Measurements from ENCODE around the gene EEFSEC. TPM values are rescaled to one million over a fixed set of nuclear protein-coding genes. Genes with fewer than 3 reads are reported as not detected.

Gene EEFSEC
- total and polyA plus RNA-seq, 2 of the 4 experiments (the other 2 are of a cell fraction) = 4.5 to 9.3 TPM

DNA sequence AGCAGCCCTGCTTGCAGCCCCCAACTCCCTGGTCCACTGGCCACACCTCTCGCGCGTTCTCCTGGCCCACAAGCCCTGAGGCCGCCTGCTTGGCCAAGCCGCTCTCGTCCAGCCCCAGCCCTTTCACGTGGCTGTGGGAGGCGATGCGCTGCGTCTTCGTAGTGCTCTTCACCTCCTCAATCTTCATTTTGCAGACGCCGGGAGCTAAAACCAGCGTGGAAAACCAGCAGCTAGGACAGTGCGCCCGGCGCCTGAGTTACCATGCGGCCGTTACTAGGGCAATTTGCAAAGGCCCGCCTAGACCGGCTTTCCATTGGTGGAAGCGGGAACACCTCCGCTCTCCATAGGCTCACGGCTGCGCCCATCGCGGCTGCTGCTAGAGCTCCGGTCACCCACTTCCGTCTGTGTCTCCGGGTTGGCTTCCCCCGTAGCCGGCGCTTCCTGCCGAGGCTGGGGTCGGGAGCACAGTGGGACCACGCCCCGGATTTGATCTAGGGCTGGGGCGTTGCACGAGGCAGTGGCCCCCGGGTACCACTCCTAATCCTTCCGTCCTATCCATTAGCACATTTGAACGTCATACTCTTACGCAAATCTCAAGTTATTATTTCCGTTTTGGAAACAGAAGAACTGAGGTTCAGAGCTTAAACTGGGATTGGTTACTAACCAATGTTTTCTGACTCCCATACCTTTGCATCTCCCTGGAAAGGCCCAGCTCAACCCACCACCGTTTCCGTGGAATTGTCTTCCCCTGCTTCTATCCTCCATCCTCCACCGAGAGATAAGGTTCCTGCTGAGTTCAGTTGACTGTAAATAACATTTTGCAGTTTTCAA lies 29.5 kb upstream of the EEFSEC start, which contains the start of gene RUVBL1:
Gene RUVBL1, minus strand, starts transcription at position 275 of the 831 bp plus-strand sequence. Its CDS starts 88 bp downstream, at position 187.
- intact Hi-C loops (cut with micrococcal nuclease) = no loop called here
- peak within 1 kb of the TSS; percentile 94 for H2AK9ac ChIP-seq (replicated peaks; ENCODE audit: low read depth, low read length, poor library complexity)
- dilution Hi-C loops (cut with HindIII; ENCODE audit: low sequenced_read_pairs, unreplicated experiment) = no loop called here
- H3K4me3 ChIP-seq (ENCODE audit: insufficient read depth, low read depth, low read length) = peak within 1 kb of the TSS; percentile 86
- H3K4me2 ChIP-seq (ENCODE audit: low read depth, low read length) = peak within 1 kb of the TSS; percentile 86
- peak within 1 kb of the TSS; percentile 59; the same call in 1 of the 2 replicates for H3K56ac ChIP-seq (ENCODE audit: extremely low read depth, insufficient read depth, low read length)
- H4K20me1 ChIP-seq (ENCODE audit: insufficient read depth, low read length) = no peaks in the 10 kb centered on the region
- H3K18ac ChIP-seq (ENCODE audit: low read depth, low read length) = peak within 1 kb of the TSS; percentile 45
- WGBS, 2 experiments (ENCODE audit: extremely low coverage in 2 of 2, insufficient read length in 1 of 2) = 1% methylated on average over 14 of the region's 47 CpGs; no CpG with 5 or more reads in 1 of the 2 experiments
- H3K9me3 ChIP-seq (ENCODE audit: control insufficient read depth, insufficient read depth, low read length) = no peaks in the 10 kb centered on the region
- H4K8ac ChIP-seq (ENCODE audit: low read depth in 2 of 2, low read length in 2 of 2) = peak within 1 kb of the TSS; percentile 98 to 100
- peak; percentile 86 for TF ChIP-seq MAZ (IDR thresholded peaks at IDR 0.05; ENCODE audit: borderline replicate concordance, low read depth, low read length)
- peak; percentile 92 for TF ChIP-seq MXI1 (IDR thresholded peaks at IDR 0.05; ENCODE audit: borderline replicate concordance, low read depth, low read length)
- TF ChIP-seq RFX5 (IDR thresholded peaks at IDR 0.05; ENCODE audit: low read depth, low read length) = peak; percentile 78
- TF ChIP-seq CHD1 (IDR thresholded peaks at IDR 0.05; ENCODE audit: low read depth, low read length) = no peak
- TF ChIP-seq, protein P1, sequence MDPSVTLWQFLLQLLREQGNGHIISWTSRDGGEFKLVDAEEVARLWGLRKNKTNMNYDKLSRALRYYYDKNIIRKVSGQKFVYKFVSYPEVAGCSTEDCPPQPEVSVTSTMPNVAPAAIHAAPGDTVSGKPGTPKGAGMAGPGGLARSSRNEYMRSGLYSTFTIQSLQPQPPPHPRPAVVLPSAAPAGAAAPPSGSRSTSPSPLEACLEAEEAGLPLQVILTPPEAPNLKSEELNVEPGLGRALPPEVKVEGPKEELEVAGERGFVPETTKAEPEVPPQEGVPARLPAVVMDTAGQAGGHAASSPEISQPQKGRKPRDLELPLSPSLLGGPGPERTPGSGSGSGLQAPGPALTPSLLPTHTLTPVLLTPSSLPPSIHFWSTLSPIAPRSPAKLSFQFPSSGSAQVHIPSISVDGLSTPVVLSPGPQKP (IDR thresholded peaks at IDR 0.05; ENCODE audit: borderline replicate concordance, low read depth, low read length) = no peak
- no peak for TF ChIP-seq USF2 (IDR thresholded peaks at IDR 0.05; ENCODE audit: low read depth, low read length)
- peak; percentile 84 for TF ChIP-seq CEBPB (IDR thresholded peaks at IDR 0.05; ENCODE audit: low read depth, low read length)
- TF ChIP-seq POLR2A (IDR thresholded peaks at IDR 0.05; ENCODE audit: low read depth, low read length) = peak; percentile 33
- TF ChIP-seq BHLHE40 (IDR thresholded peaks at IDR 0.05; ENCODE audit: low read depth, low read length) = peak; percentile 23; the same call in 1 of the 2 replicates
- peak; percentile 82; the same call in 1 of the 2 replicates for TF ChIP-seq FOS (IDR thresholded peaks at IDR 0.05; ENCODE audit: low read depth, low read length)
- ChIA-PET CTCF (interaction anchor here (0.8 to 2.0 kb wide), 5 partner anchors 9 to 29 kb away, joined by 3 to 9 read pairs (median 4); no protein-coding TSS in a partner anchor), POLR2A (ENCODE audit: unreplicated experiment) (no interaction called here)
- H3K27me3 ChIP-seq (ENCODE audit: control insufficient read depth, insufficient read depth, low read length) = no peaks in the 10 kb centered on the region
- H2AK5ac ChIP-seq (ENCODE audit: low read depth, low read length) = peak within 1 kb of the TSS; percentile 79
- H3K27ac ChIP-seq (ENCODE audit: insufficient read depth, low read length) = peak within 1 kb of the TSS; percentile 62
- H4K91ac ChIP-seq (ENCODE audit: insufficient read depth, low read depth, low read length) = peak within 1 kb of the TSS; percentile 88
- peaks cover 16 to 30% of the 10 kb centered on the region in 2 experiments for H3K79me1 ChIP-seq (ENCODE audit: low read depth in 1 of 2, low read length in 2 of 2)
- no peaks in the 10 kb centered on the region for H3K4me1 ChIP-seq (ENCODE audit: control insufficient read depth, insufficient read depth, low read length)
- H2BK15ac ChIP-seq (ENCODE audit: low read depth, low read length) = 0 out of 3 replicates have a peak within 1 kb of the TSS, but pooled peaks have one; percentile 5
- H3K14ac ChIP-seq (replicated peaks; ENCODE audit: low read depth, low read length) = peak within 1 kb of the TSS; percentile 89
- DNase-seq = peak; percentile 96
- H2BK5ac ChIP-seq (ENCODE audit: low read depth, low read length, poor library complexity, severe bottlenecking) = peak within 1 kb of the TSS; percentile 22
- in situ Hi-C loops (cut with MboI; ENCODE audit: low sequenced_read_pairs) = loop anchor here (10.0 kb wide), 1 partner anchor 49 kb away; no protein-coding TSS in a partner anchor
- peak within 1 kb of the TSS; percentile 77 for H2BK120ac ChIP-seq (ENCODE audit: low read depth, low read length)
- peak within 1 kb of the TSS; percentile 92 for H3K4ac ChIP-seq (ENCODE audit: low read depth, low read length)
- H3K23ac ChIP-seq (ENCODE audit: low read depth, low read length) = peak within 1 kb of the TSS; percentile 88
- peak within 1 kb of the TSS; percentile 99 for H4K5ac ChIP-seq (ENCODE audit: low read depth, low read length)
- H3K36me3 ChIP-seq (ENCODE audit: control insufficient read depth, insufficient read depth, low read length) = no peaks in the 10 kb centered on the region
- H3K9ac ChIP-seq (ENCODE audit: low read depth, low read length) = peak within 1 kb of the TSS; percentile 82
- H2BK20ac ChIP-seq (ENCODE audit: low read depth, low read length) = 0 out of 2 replicates have a peak within 1 kb of the TSS, but pooled peaks have one; percentile 40
- no TSS peak for BruUV-seq (replicated peaks)
- H3K9me1 ChIP-seq (ENCODE audit: insufficient read depth, low read length) = peaks cover 10% of the 10 kb centered on the region
- H2AFZ ChIP-seq (replicated peaks; ENCODE audit: low read length, poor library complexity) = peak within 1 kb of the TSS; percentile 99
- peak; percentile 100 for ATAC-seq (ENCODE audit: low read depth)
